ENCODE data around the gene MYL10. TPM values are rescaled to one million over a fixed set of nuclear protein-coding genes. Genes with fewer than 3 reads are reported as not detected.

MYL10 gene
- total and polyA plus RNA-seq, 2 donors (not counting 3 experiments of a cell fraction or from before 2014, with no cell fraction given) = not detected

- BruUV-seq (replicated peaks) = no TSS peak
- no peak for FAIRE-seq
Observed at GRCh38 chr7:101666741-101667140, 37.6 kb upstream of the MYL10 start.

More at GRCh38 chr7:101666741-101667140, 37.6 kb upstream of the MYL10 start:
- DNase-seq (ENCODE audit: low read depth, low spot score) = no peak
- no peak overlapping the region for H3K4me3 ChIP-seq (replicated peaks in 1 of 3; ENCODE audit: insufficient read depth in 1 of 3, low read depth in 1 of 3, low read length in 3 of 3)
- H3K9ac ChIP-seq (replicated peaks; ENCODE audit: extremely low read depth, insufficient read depth, low read length) = no peak overlapping the region
- no peaks in the 10 kb centered on the region for H3K36me3 ChIP-seq (ENCODE audit: control insufficient read depth in 2 of 2, extremely low read depth in 1 of 2, insufficient read depth in 2 of 2, low read length in 2 of 2)
- H3K79me2 ChIP-seq (ENCODE audit: control insufficient read depth, insufficient read depth, low read length) = no peaks in the 10 kb centered on the region
- no peak overlapping the region for H3K4me2 ChIP-seq (ENCODE audit: insufficient read depth, low read length)
- no peak for TF ChIP-seq POLR2AphosphoS5 (IDR thresholded peaks at IDR 0.05; ENCODE audit: insufficient read depth, low read depth, low read length)
- TF ChIP-seq EZH2 (IDR thresholded peaks at IDR 0.05; ENCODE audit: borderline replicate concordance, low read depth, low read length, severe bottlenecking) = no peak
- TF ChIP-seq, protein P1, sequence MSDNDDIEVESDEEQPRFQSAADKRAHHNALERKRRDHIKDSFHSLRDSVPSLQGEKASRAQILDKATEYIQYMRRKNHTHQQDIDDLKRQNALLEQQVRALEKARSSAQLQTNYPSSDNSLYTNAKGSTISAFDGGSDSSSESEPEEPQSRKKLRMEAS (IDR thresholded peaks at IDR 0.05; ENCODE audit: insufficient read depth, insufficient read length) = no peak
- TF ChIP-seq POLR2A (IDR thresholded peaks at IDR 0.05; ENCODE audit: low read depth, low read length) = no peak
- TF ChIP-seq MYC (IDR thresholded peaks at IDR 0.05; ENCODE audit: low read depth, low read length) = no peak
- TF ChIP-seq JUN (IDR thresholded peaks at IDR 0.05; ENCODE audit: borderline replicate concordance, insufficient read depth, insufficient read length, low read depth) = no peak
- no peak for TF ChIP-seq GATA2 (IDR thresholded peaks at IDR 0.05; ENCODE audit: insufficient read depth, insufficient read length, low read depth, low read length)
- no peak for TF ChIP-seq FOS (IDR thresholded peaks at IDR 0.05; ENCODE audit: borderline replicate concordance, insufficient read depth, low read length)
- TF ChIP-seq, protein P2, sequence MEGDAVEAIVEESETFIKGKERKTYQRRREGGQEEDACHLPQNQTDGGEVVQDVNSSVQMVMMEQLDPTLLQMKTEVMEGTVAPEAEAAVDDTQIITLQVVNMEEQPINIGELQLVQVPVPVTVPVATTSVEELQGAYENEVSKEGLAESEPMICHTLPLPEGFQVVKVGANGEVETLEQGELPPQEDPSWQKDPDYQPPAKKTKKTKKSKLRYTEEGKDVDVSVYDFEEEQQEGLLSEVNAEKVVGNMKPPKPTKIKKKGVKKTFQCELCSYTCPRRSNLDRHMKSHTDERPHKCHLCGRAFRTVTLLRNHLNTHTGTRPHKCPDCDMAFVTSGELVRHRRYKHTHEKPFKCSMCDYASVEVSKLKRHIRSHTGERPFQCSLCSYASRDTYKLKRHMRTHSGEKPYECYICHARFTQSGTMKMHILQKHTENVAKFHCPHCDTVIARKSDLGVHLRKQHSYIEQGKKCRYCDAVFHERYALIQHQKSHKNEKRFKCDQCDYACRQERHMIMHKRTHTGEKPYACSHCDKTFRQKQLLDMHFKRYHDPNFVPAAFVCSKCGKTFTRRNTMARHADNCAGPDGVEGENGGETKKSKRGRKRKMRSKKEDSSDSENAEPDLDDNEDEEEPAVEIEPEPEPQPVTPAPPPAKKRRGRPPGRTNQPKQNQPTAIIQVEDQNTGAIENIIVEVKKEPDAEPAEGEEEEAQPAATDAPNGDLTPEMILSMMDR (IDR thresholded peaks at IDR 0.05; ENCODE audit: extremely low read depth in 1 of 2, insufficient read depth in 1 of 2, low read depth in 1 of 2, low read length in 2 of 2) = no peak
- dilution Hi-C loops (cut with MboI; ENCODE audit: extremely low pct_ligation_motif_present, low sequenced_read_pairs) (no loop called here), intact Hi-C loops (cut with micrococcal nuclease) (no loop called here)
- H3K9me1 ChIP-seq (replicated peaks; ENCODE audit: control insufficient read depth, extremely low read depth, insufficient read depth, low read length) = no peaks in the 10 kb centered on the region
- ChIA-PET CTCF (interaction anchor here (0.7 to 1.4 kb wide), 5 partner anchors 15 to 570 kb away, joined by 3 to 5 read pairs (median 3); no protein-coding TSS in a partner anchor), POLR2A (no interaction called here)
- peaks cover 0 to 2% of the 10 kb centered on the region in 2 experiments for H3K27me3 ChIP-seq (ENCODE audit: control insufficient read depth in 2 of 2, insufficient read depth in 2 of 2, low read length in 2 of 2)
- no peaks in the 10 kb centered on the region for H4K20me1 ChIP-seq (replicated peaks; ENCODE audit: control insufficient read depth, extremely low read depth, insufficient read depth, low read length)
- no peaks in the 10 kb centered on the region for H3K4me1 ChIP-seq (ENCODE audit: control insufficient read depth, extremely low read depth, insufficient read depth, low read length)
- no peak overlapping the region for H2AFZ ChIP-seq (ENCODE audit: low read depth, low read length)
- H3K27ac ChIP-seq (ENCODE audit: insufficient read depth, low read depth, low read length) = no peak overlapping the region
- H3K9me3 ChIP-seq (replicated peaks; ENCODE audit: control insufficient read depth, insufficient read depth, low read length) = no peaks in the 10 kb centered on the region

Data from endothelial cell of umbilical vein (primary cell).